CD8-positive, alpha-beta memory T cell (primary cell): ENCODE data around the gene HOXB3. TPM values are rescaled to one million over a fixed set of nuclear protein-coding genes. Genes with fewer than 3 reads are reported as not detected.
"Not testable (repeated sequence)": the region's sequence is repeated elsewhere in the genome, so short reads cannot be mapped to it uniquely, and the experiment has no call there.

Experiments
- CTCF ChIA-PET: fragments of 350-600 bp; sonication (Branson Sonifier 250); formaldehyde crosslinking; loops from one replicate; lab custom pipeline; 2021; ENCODE audit warnings: antibody characterized with exemption; lab: Charles Lee
- POLR2A ChIA-PET: fragments of 350-600 bp; sonication (Branson Sonifier 250); formaldehyde crosslinking; loops from one replicate; lab custom pipeline; 2021; ENCODE audit warnings: antibody characterized with exemption; lab: Charles Lee
- DNase-seq, 5 donors: peaks; one replicate each; pipeline versions ENCODE4 v3.0.0 to v3.0.0-alpha.2; 2020 to 2022; ENCODE audit warnings: mixed read lengths in 1 of 5
- H3K27ac ChIP-seq: one replicate; pipeline ENCODE4 v1.7.0; 2013; ENCODE audit warnings: low read depth, mild to moderate bottlenecking, low read length, moderate library complexity
- H3K27me3 ChIP-seq: 2 replicates; pipeline ENCODE4 v1.7.0; 2013; ENCODE audit warnings: low read length, mild to moderate bottlenecking; ENCODE audit not compliant: insufficient read depth, poor library complexity, severe bottlenecking
- H3K36me3 ChIP-seq: 2 replicates; pipeline ENCODE4 v1.7.0; 2013; ENCODE audit warnings: mild to moderate bottlenecking, low read length, moderate library complexity; ENCODE audit not compliant: insufficient read depth
- H3K4me1 ChIP-seq: 2 replicates; pipeline ENCODE4 v1.7.0; 2013; ENCODE audit warnings: mild to moderate bottlenecking, low read length, moderate library complexity; ENCODE audit not compliant: insufficient read depth
- H3K4me3 ChIP-seq: 2 replicates; pipeline ENCODE4 v1.7.0; 2013; ENCODE audit warnings: mild to moderate bottlenecking, low read length
- H3K9me3 ChIP-seq: 2 replicates; pipeline ENCODE4 v1.7.0; 2013; ENCODE audit warnings: mild to moderate bottlenecking, low read length
- H3K27ac Mint-ChIP-seq, 8 donors: one replicate each; pipeline ENCODE4 v1.8.0; 2020 to 2021; ENCODE audit warnings: mixed read lengths in 8 of 8, mild to moderate bottlenecking in 6 of 8, inconsistent platforms in 3 of 8, moderate library complexity in 3 of 8
- H3K27me3 Mint-ChIP-seq, 2 donors: one replicate each; pipeline ENCODE4 v1.8.0; 2020 to 2021; ENCODE audit warnings: mixed read lengths in 2 of 2, mild to moderate bottlenecking in 1 of 2, moderate library complexity in 1 of 2
- H3K36me3 Mint-ChIP-seq, 3 donors: one replicate each; pipeline ENCODE4 v1.8.0; 2020 to 2021; ENCODE audit warnings: mixed read lengths in 3 of 3, inconsistent platforms in 1 of 3, mild to moderate bottlenecking in 1 of 3
- H3K4me1 Mint-ChIP-seq, 3 donors: one replicate each; pipeline ENCODE4 v1.8.0; 2020 to 2021; ENCODE audit warnings: mixed read lengths in 3 of 3, inconsistent platforms in 1 of 3, mild to moderate bottlenecking in 1 of 3
- H3K4me3 Mint-ChIP-seq, 7 donors: one replicate each; pipeline ENCODE4 v1.8.0; 2020 to 2021; ENCODE audit warnings: mixed read lengths in 7 of 7, mild to moderate bottlenecking in 6 of 7, moderate library complexity in 4 of 7, inconsistent platforms in 2 of 7
- H3K9me3 Mint-ChIP-seq, 5 donors: one replicate each; pipeline ENCODE4 v1.8.0; 2020 to 2022; ENCODE audit warnings: mixed read lengths in 5 of 5, mild to moderate bottlenecking in 3 of 5, moderate library complexity in 2 of 5, inconsistent platforms in 1 of 5
- polyA plus RNA-seq: library from polyadenylated mRNA; unstranded; fragments of 300-500 nt; fragmentation: Illumina TruSeq; gene quantifications from one replicate; pipeline ENCODE4 v1.2.3, GENCODE V29; 2021
- total RNA-seq, 2 experiments: library from RNA; stranded (reverse); gene quantifications; one replicate each; pipeline ENCODE4 v1.2.3, GENCODE V29; 2021

HOXB3 gene
- total and polyA plus RNA-seq, 3 experiments from 2014 or later, result 0.10 to 3.5 (median 3.0) TPM

DNA sequence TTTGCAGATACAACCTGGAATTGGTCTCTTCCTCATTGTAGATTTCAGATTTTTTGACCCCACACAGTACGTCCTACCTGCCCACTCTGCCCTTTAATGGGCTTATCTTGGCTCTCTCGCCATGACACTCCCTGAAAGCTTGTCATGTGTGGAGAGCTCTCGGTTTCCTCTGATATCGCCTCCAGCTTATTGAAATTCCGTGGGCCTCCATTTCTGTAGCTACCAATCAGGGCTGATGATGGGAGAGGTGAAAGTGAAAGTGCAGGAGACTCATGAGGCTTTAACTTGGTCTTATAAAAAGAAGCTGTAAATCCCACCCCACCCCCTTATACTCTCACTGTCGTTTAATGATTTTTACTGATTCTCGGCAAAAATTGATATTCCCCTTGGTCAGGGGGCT is 76.9 kb downstream of the HOXB3 start:
- Mint-ChIP-seq H3K36me3 (peaks cover 0 to 4% (median 3%) of the 10 kb centered on the region in 3 donors), H3K4me1 (peaks cover 5 to 39% (median 24%) of the 10 kb centered on the region in 3 donors), H3K4me3 (peak overlapping the region in 6 of 7 donors; percentile 19 to 86 (median 60)), H3K9me3 (no peaks in the 10 kb centered on the region), H3K27ac (peak overlapping the region in 3 of 8 donors; percentile 29 to 83 (median 52)), H3K27me3 (peaks cover 21 to 22% of the 10 kb centered on the region in 2 donors)
- ChIA-PET POLR2A (interaction anchor here (0.9 kb wide), 3 partner anchors 9 to 28 kb away, joined by 3 read pairs; no protein-coding TSS in a partner anchor), CTCF (interaction anchor here (1.1 to 1.5 kb wide), 2 partner anchors 20 to 78 kb away, joined by 3 to 7 read pairs; no protein-coding TSS in a partner anchor)
- Histone ChIP-seq H3K4me1 (peaks cover 7% of the 10 kb centered on the region), H3K36me3 (no peaks in the 10 kb centered on the region), H3K27ac (peak overlapping the region; percentile 10), H3K4me3 (peak overlapping the region; percentile 49), H3K27me3 (no peaks in the 10 kb centered on the region), H3K9me3 (no peaks in the 10 kb centered on the region)
- peak in 1 of 5 donors; percentile 45 for DNase-seq

DNA sequence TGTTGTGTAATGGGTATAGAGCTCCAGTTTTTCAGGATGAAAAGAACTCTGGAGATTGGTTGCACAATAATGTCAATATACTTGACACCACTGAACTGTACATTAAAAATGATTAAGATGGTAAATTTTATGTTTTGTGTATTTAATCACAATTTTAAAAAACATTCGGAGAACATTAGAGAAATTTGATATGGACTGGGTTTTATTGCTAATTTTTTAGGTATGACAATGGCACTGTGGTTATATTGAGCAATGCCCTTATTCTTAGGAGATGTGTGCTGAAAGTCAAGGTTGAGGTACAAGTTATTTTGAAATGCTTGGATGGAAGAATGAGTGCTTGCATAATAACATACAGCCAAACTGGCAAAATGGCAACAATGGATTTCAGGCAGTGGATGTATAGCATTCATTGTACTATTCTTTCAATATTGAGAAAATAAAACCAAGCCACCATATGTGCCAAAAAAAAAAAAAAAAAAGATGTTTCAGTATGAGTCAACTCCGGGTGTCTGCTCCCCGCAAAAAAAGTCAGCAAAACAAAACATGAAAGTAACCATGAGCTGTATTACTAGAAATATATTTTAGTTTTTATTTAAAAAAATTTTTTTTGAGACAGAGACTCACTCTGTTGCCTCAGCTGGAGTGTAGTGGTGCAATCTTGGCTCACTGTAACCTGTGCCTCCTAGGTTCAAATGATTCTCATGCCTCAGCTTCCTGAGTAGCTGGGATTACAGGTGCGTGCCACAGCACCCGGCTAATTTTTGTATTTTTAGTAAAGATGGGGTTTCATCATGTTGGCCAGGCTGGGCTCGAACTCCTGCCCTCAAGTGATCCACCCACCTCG is 79.1 kb downstream of the HOXB3 start:
- peak overlapping the region in 3 of 8 donors; percentile 24 to 69 (median 34) for H3K27ac Mint-ChIP-seq
- POLR2A ChIA-PET, result interaction anchor here (0.6 to 0.8 kb wide), 4 partner anchors 10 to 119 kb away, joined by 3 to 10 read pairs (median 8); no protein-coding TSS in a partner anchor
- H3K4me3 ChIP-seq, result no peak overlapping the region
- H3K4me1 Mint-ChIP-seq, result peaks cover 8 to 49% (median 29%) of the 10 kb centered on the region in 3 donors
- peaks cover 7 to 18% of the 10 kb centered on the region in 2 donors for H3K27me3 Mint-ChIP-seq
- H3K4me3 Mint-ChIP-seq, result peak overlapping the region in 4 of 7 donors; percentile 1 to 61 (median 10)
- H3K36me3 ChIP-seq, result no peaks in the 10 kb centered on the region
- H3K9me3 Mint-ChIP-seq, result no peaks in the 10 kb centered on the region
- no peak overlapping the region for H3K27ac ChIP-seq
- DNase-seq, result peak in 1 of 5 donors; percentile 65
- no peaks in the 10 kb centered on the region for H3K9me3 ChIP-seq
- CTCF ChIA-PET, result interaction anchor here (0.8 to 1.5 kb wide), 2 partner anchors 15 to 82 kb away, joined by 3 to 6 read pairs; partner anchors contain the start of gene HOXB5
- peaks cover 7% of the 10 kb centered on the region for H3K4me1 ChIP-seq
- peaks cover 0 to 4% (median 0%) of the 10 kb centered on the region in 3 donors for H3K36me3 Mint-ChIP-seq
- no peaks in the 10 kb centered on the region for H3K27me3 ChIP-seq

DNA sequence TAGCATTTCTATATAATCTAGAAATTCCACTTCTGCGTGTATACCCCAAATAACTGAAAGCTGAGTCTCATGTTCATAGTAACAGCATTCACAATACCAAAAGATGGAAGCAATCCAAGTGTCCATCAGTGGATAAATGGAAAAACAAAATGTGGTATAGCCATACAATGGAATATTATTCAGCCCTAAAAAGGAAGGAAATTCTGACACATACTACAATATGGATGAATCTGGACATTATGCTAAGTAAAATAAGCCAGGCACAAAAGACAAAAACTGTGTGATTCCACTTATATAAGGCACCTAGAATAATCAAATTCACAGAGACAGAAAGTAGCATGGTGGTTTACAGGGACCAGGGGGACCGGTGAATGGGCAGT is 79.7 kb downstream of the HOXB3 start:
- Histone ChIP-seq H3K27me3 (no peaks in the 10 kb centered on the region), H3K9me3 (no peaks in the 10 kb centered on the region), H3K4me1 (peaks cover 7% of the 10 kb centered on the region), H3K4me3 (no peak overlapping the region), H3K36me3 (no peaks in the 10 kb centered on the region), H3K27ac (no peak overlapping the region)
- Mint-ChIP-seq H3K27ac (no peak overlapping the region), H3K27me3 (peaks cover 5 to 18% of the 10 kb centered on the region in 2 donors), H3K9me3 (no peaks in the 10 kb centered on the region), H3K4me1 (peaks cover 14 to 55% (median 35%) of the 10 kb centered on the region in 3 donors), H3K36me3 (peaks cover 0 to 4% (median 0%) of the 10 kb centered on the region in 3 donors), H3K4me3 (no peak overlapping the region)
- ChIA-PET POLR2A (no interaction called here), CTCF (interaction anchor here (1.5 kb wide), 1 partner anchor 83 kb away, joined by 6 read pairs; the partner anchor contains the start of gene HOXB5)
- DNase-seq, result no peak

DNA sequence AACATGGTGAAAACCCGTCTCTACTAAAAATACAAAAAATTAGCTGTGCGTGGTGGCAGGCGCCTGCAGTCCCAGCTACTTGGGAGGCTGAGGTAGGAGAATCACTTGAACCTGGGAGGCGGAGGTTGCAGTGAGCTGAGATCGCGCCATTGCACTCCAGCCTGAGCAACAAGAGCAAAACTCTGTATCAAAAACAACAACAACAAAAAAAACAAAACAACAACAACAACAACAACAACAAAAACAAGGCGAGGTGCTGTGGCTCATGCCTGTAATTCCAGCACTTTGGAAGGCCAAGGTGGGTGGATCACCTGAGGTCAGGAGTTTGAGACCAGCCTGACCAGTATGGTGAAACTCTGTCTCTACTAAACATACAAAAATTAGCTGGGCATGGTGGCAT is 80.3 kb downstream of the HOXB3 start:
- DNase-seq, H3K27ac ChIP-seq, H3K27me3 ChIP-seq, H3K4me3 ChIP-seq, H3K4me1 ChIP-seq, POLR2A ChIA-PET, CTCF ChIA-PET, H3K4me3 Mint-ChIP-seq, H3K9me3 ChIP-seq, H3K9me3 Mint-ChIP-seq, H3K36me3 ChIP-seq, H3K36me3 Mint-ChIP-seq: not testable (repeated sequence)
- Mint-ChIP-seq H3K27ac (peak overlapping the region in 1 of 8 donors; percentile 59), H3K27me3 (peaks cover 0 to 16% of the 10 kb centered on the region in 2 donors), H3K4me1 (peaks cover 15 to 62% (median 40%) of the 10 kb centered on the region in 3 donors)

DNA sequence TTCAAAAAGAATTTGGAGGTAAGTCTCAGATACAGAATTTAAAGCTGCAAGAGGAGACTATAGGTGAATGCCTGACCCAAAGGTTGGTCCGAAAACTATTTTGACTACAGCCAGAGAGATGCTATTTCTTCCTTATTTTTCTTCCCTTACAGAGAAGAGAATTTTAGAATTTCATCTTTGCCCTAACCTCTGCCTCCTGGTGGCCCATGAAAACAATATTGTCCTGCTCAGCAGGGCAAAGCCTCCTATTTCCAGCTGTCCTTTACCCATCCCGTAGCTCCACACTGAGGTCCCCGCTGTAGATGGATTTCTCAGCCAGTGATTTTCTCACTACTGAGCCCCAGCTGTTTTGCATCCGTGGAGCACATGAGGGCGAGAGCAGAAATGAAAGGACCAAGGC is 83.8 kb downstream of the HOXB3 start:
- H3K4me1 ChIP-seq, result no peaks in the 10 kb centered on the region
- H3K4me3 ChIP-seq, result no peak overlapping the region
- peaks cover 15 to 37% (median 26%) of the 10 kb centered on the region in 3 donors for H3K4me1 Mint-ChIP-seq
- POLR2A ChIA-PET, result interaction anchor here (1.2 to 1.3 kb wide), 2 partner anchors 36 to 87 kb away, joined by 4 read pairs; partner anchors contain the start of gene HOXB5
- no peaks in the 10 kb centered on the region for H3K36me3 Mint-ChIP-seq
- no peaks in the 10 kb centered on the region for H3K27me3 ChIP-seq
- H3K27me3 Mint-ChIP-seq, result peaks cover 0 to 5% of the 10 kb centered on the region in 2 donors
- H3K27ac Mint-ChIP-seq, result peak overlapping the region; percentile 38 to 92 (median 74)
- H3K9me3 ChIP-seq, result no peaks in the 10 kb centered on the region
- H3K36me3 ChIP-seq, result no peaks in the 10 kb centered on the region
- no peaks in the 10 kb centered on the region for H3K9me3 Mint-ChIP-seq
- CTCF ChIA-PET, result interaction anchor here (0.9 to 6.0 kb wide), 3 partner anchors 14 to 170 kb away, joined by 3 to 30 read pairs (median 4); no protein-coding TSS in a partner anchor
- no peak overlapping the region for H3K4me3 Mint-ChIP-seq
- no peak overlapping the region for H3K27ac ChIP-seq
- no peak for DNase-seq

DNA sequence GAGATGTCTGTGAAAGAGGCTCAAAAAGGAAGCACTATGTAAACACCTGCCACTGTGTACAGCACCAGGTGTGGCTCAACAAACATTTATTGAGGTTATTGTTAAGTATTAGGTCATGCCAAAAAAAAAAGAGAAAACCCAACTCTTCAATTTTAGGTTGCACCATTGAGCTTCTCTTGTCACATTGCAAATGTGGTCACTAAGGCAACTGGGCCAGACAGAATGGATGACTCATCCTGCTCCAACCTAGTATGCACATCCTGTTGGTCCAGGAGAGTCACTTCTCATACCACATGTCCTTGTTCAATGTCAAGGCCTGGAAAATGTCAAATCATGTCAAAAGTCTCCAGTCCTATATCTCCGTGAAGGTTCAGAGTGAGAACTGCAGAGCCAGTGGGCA is 84.3 kb downstream of the HOXB3 start:
- Mint-ChIP-seq H3K36me3 (no peaks in the 10 kb centered on the region), H3K27ac (peak overlapping the region; percentile 38 to 92 (median 72)), H3K9me3 (no peaks in the 10 kb centered on the region), H3K4me3 (peak overlapping the region in 1 of 7 donors; percentile 52), H3K4me1 (peaks cover 12 to 33% (median 21%) of the 10 kb centered on the region in 3 donors), H3K27me3 (peaks cover 0 to 3% of the 10 kb centered on the region in 2 donors)
- Histone ChIP-seq H3K27me3 (no peaks in the 10 kb centered on the region), H3K4me3 (no peak overlapping the region), H3K36me3 (no peaks in the 10 kb centered on the region), H3K9me3 (no peaks in the 10 kb centered on the region), H3K4me1 (no peaks in the 10 kb centered on the region), H3K27ac (no peak overlapping the region)
- ChIA-PET POLR2A (interaction anchor here (1.2 to 1.3 kb wide), 2 partner anchors 37 to 88 kb away, joined by 4 read pairs; partner anchors contain the start of gene HOXB5), CTCF (interaction anchor here (0.6 to 6.0 kb wide), 5 partner anchors 13 to 169 kb away, joined by 3 to 30 read pairs (median 4); no protein-coding TSS in a partner anchor)
- peak in 4 of 5 donors; percentile 10 to 85 (median 38) for DNase-seq

DNA sequence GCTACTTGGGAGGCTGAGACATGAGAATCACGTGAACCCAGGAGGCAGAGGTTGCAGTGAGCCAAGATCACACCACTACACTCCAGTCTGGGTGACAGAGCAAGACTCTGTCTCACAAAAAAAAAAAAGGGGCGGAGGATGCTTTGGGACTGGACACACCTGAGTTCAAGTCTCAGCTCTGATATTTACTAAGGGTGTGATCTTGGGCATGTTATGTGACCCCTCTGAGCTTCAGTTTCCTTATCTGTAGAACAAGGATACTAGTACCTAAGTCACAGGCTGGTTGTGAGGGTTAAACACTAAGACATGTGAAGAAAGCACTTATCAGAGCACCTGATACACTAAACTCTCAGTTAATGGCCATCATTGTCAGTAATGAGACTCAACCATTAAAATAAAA is 85.1 kb downstream of the HOXB3 start:
- H3K27ac Mint-ChIP-seq, result peak overlapping the region in 4 of 8 donors; percentile 38 to 92 (median 72)
- peaks cover 10 to 26% (median 16%) of the 10 kb centered on the region in 3 donors for H3K4me1 Mint-ChIP-seq
- H3K36me3 Mint-ChIP-seq, result no peaks in the 10 kb centered on the region
- H3K27me3 Mint-ChIP-seq, result peaks cover 0 to under 1% of the 10 kb centered on the region in 2 donors
- DNase-seq, result no peak
- H3K9me3 Mint-ChIP-seq, result no peaks in the 10 kb centered on the region
- no peaks in the 10 kb centered on the region for H3K27me3 ChIP-seq
- H3K4me3 Mint-ChIP-seq, result no peak overlapping the region
- no peak overlapping the region for H3K27ac ChIP-seq
- no peak overlapping the region for H3K4me3 ChIP-seq
- H3K9me3 ChIP-seq, result no peaks in the 10 kb centered on the region
- H3K4me1 ChIP-seq, result no peaks in the 10 kb centered on the region
- H3K36me3 ChIP-seq, result no peaks in the 10 kb centered on the region
- ChIA-PET POLR2A (no interaction called here), CTCF (interaction anchor here (1.4 to 6.0 kb wide), 2 partner anchors 12 to 153 kb away, joined by 4 to 30 read pairs; no protein-coding TSS in a partner anchor)
